Measurements from ENCODE around the gene MTUS2. TPM values are rescaled to one million over a fixed set of nuclear protein-coding genes. Genes with fewer than 3 reads are reported as not detected.

Gene MTUS2
- total and polyA plus RNA-seq, 9 of the 15 experiments (the other 6 are each of a cell fraction or from before 2014, with no cell fraction given), result 0.01 to 0.28 (median 0.06) TPM; not detected in 1

- TF ChIP-seq ATF2 (CRISPR knock-in tag; IDR thresholded peaks at IDR 0.05) (no peak), MNT (conservative IDR thresholded peaks at IDR 0.05) (no peak), ASH1L (IDR thresholded peaks at IDR 0.05; ENCODE audit: borderline replicate concordance, low read depth, partially characterized antibody) (no peak), ZNF395 (CRISPR knock-in tag; IDR thresholded peaks at IDR 0.05) (no peak), CTCF (IDR thresholded peaks at IDR 0.05 in 2 of 3, conservative IDR thresholded peaks at IDR 0.05 in 1 of 3; ENCODE audit: insufficient read depth in 2 of 3, low read depth in 1 of 3, low read length in 3 of 3) (peak; percentile 94 to 100 (median 99)), FOXM1 (IDR thresholded peaks at IDR 0.05; ENCODE audit: low read depth) (no peak), FOXM1 (CRISPR knock-in tag; IDR thresholded peaks at IDR 0.05; ENCODE audit: low read depth) (no peak), CEBPG (CRISPR knock-in tag; IDR thresholded peaks at IDR 0.05) (no peak), CEBPG (tag; conservative IDR thresholded peaks at IDR 0.05 in 1 of 2, IDR thresholded peaks at IDR 0.05 in 1 of 2) (peak in 1 of 2 experiments; percentile 61; a peak in 2 of 4 replicates)
Measured at GRCh38 chr13:29472332-29472961, 652.3 kb downstream of the MTUS2 start (continued).

Data from K562 (cell line).